ENCODE measurements around the gene LYAR.

LYAR gene

GRCh38 chr4:4226606-4227438, 63.1 kb downstream of the LYAR start, which contains the start of gene OTOP1:
TSS of gene OTOP1 (minus strand) at chr4:4226929. CDS start at chr4:4226864, 65 bp downstream.
- H3K27me3 ChIP-seq (replicated peaks; ENCODE audit: control insufficient read depth, insufficient read depth, low read length, poor library complexity, severe bottlenecking) = peaks cover 6% of the 10 kb centered on the region

DNA sequence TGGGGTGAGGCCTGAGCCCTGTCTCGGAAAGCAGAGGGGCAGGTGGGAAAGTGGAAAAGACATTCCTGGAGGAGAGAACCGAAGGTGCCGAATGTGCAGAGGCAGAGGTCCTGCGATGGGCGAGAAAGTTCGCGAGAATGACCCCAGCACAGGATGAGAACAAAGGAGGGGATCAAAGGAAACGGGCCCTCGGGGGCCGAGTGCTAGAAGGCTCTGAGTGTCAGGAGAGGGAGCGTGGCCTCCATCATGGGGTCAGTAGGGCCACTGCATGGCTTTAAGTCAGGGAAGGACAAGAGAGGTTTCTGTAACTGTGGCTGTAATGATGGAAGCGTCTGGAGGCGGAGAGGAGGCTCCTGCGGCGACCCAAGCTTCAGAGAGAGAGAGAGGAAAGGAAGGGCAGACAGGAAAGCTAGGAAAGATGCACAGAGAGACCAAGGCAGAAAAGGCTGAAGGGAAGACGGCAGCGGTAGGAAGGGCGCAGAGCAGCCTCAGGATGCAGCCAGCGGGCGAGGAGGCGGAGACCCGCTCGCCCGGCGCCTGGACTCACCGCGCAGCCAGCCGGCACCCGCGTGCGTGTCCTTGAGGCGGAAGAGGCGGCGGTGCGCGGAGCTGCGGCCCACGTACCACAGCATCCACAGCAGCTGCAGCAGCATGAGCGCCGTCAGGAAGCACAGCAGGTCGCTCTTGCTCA, 63.9 kb downstream of the LYAR start:
- DNase-seq = no peak
- Histone ChIP-seq H3K4me3 (ENCODE audit: insufficient read depth, low read depth, low read length, poor library complexity, severe bottlenecking) (no peak overlapping the region), H3K9me3 (ENCODE audit: control insufficient read depth, low read length) (no peaks in the 10 kb centered on the region), H3K36me3 (ENCODE audit: control insufficient read depth, insufficient read depth, low read length) (no peaks in the 10 kb centered on the region), H3K27me3 (replicated peaks; ENCODE audit: control insufficient read depth, insufficient read depth, low read length, poor library complexity, severe bottlenecking) (peaks cover 6% of the 10 kb centered on the region), H3K4me1 (ENCODE audit: control insufficient read depth, insufficient read depth, low read length, poor library complexity, severe bottlenecking) (no peaks in the 10 kb centered on the region), H3K27ac (ENCODE audit: insufficient read depth, low read length, poor library complexity, severe bottlenecking) (no peak overlapping the region)

More at GRCh38 chr4:4226606-4227438, 63.1 kb downstream of the LYAR start, which contains the start of gene OTOP1:
- H3K4me1 ChIP-seq (ENCODE audit: control insufficient read depth, insufficient read depth, low read length, poor library complexity, severe bottlenecking) = no peaks in the 10 kb centered on the region
- H3K36me3 ChIP-seq (ENCODE audit: control insufficient read depth, insufficient read depth, low read length) = no peaks in the 10 kb centered on the region
- H3K9me3 ChIP-seq (ENCODE audit: control insufficient read depth, low read length) = no peaks in the 10 kb centered on the region
- no peak for DNase-seq
- no peak within 1 kb of the TSS for H3K27ac ChIP-seq (ENCODE audit: insufficient read depth, low read length, poor library complexity, severe bottlenecking)
- no peak within 1 kb of the TSS for H3K4me3 ChIP-seq (ENCODE audit: insufficient read depth, low read depth, low read length, poor library complexity, severe bottlenecking)

Data from effector memory CD4-positive, alpha-beta T cell (primary cell).